AG04450 (cell line): ENCODE results near the gene COPZ1. TPM values are rescaled to one million over a fixed set of nuclear protein-coding genes. Genes with fewer than 3 reads are reported as not detected.

Experiments
- CTCF ChIA-PET: fragments of 300-600, 350-600 bp; formaldehyde crosslinking; extraction: SDS; loops from one replicate; lab custom pipeline; 2022; ENCODE audit warnings: antibody characterized with exemption, inconsistent platforms; lab: Charles Lee
- POLR2A ChIA-PET: fragments of 350-600 bp; formaldehyde crosslinking; extraction: SDS; loops from one replicate; lab custom pipeline; 2021; ENCODE audit warnings: antibody characterized with exemption, inconsistent platforms; lab: Yijun Ruan, JAX
- DNase-seq: peaks from one replicate; pipeline ENCODE4 v3.0.0-alpha.2; 2011; ENCODE audit warnings: low read depth, low spot score
- H3K27ac ChIP-seq: one replicate; pipeline ENCODE4 v1.5.1; 2012; ENCODE audit warnings: low read depth, low read length, control low read depth
- H3K27me3 ChIP-seq: one replicate; pipeline ENCODE4 v1.6.0; 2012; ENCODE audit warnings: low read length; ENCODE audit not compliant: control insufficient read depth, insufficient read depth
- H3K4me3 ChIP-seq: 2 replicates; pipeline ENCODE4 v1.5.1; 2011; ENCODE audit warnings: mild to moderate bottlenecking, low read depth, low read length, control low read depth
- H3K9me3 ChIP-seq: 2 replicates; pipeline ENCODE4 v1.5.1; 2012; ENCODE audit warnings: low read length; ENCODE audit not compliant: control insufficient read depth, insufficient read depth
- polyA plus RNA-seq: library from polyadenylated mRNA; depleted of rRNA; stranded (reverse); fragments of >200 nt; gene quantifications from 2 replicates; pipeline ENCODE4 v1.2.3, GENCODE V29; 2011
- TF ChIP-seq, protein P1 (sequence below): IDR thresholded peaks from 2 replicates; pipeline ENCODE4 v1.5.1; 2011; ENCODE audit warnings: low read depth, low read length, control low read depth, inconsistent platforms

COPZ1 gene
- polyA plus RNA-seq, 1 experiment: 404 TPM

GRCh38 chr12:54389134-54389508, 64.2 kb downstream of the COPZ1 start:
- H3K27ac ChIP-seq: no peak overlapping the region
- no peaks in the 10 kb centered on the region for H3K27me3 ChIP-seq
- no peak overlapping the region for H3K4me3 ChIP-seq
- POLR2A ChIA-PET: no interaction called here
- CTCF ChIA-PET: no interaction called here
- TF ChIP-seq, protein P1, sequence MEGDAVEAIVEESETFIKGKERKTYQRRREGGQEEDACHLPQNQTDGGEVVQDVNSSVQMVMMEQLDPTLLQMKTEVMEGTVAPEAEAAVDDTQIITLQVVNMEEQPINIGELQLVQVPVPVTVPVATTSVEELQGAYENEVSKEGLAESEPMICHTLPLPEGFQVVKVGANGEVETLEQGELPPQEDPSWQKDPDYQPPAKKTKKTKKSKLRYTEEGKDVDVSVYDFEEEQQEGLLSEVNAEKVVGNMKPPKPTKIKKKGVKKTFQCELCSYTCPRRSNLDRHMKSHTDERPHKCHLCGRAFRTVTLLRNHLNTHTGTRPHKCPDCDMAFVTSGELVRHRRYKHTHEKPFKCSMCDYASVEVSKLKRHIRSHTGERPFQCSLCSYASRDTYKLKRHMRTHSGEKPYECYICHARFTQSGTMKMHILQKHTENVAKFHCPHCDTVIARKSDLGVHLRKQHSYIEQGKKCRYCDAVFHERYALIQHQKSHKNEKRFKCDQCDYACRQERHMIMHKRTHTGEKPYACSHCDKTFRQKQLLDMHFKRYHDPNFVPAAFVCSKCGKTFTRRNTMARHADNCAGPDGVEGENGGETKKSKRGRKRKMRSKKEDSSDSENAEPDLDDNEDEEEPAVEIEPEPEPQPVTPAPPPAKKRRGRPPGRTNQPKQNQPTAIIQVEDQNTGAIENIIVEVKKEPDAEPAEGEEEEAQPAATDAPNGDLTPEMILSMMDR: no peak
- no peaks in the 10 kb centered on the region for H3K9me3 ChIP-seq
- DNase-seq: no peak

- TF ChIP-seq, protein P1: no peak
- no peaks in the 10 kb centered on the region for H3K9me3 ChIP-seq
These were observed 64.8 kb downstream of the COPZ1 start for GRCh38 chr12:54389607-54390175.

GRCh38 chr12:54390176-54390667, 65.3 kb downstream of the COPZ1 start:
- ChIA-PET POLR2A (no interaction called here), CTCF (interaction anchor here (0.6 to 1.5 kb wide), 4 partner anchors 9 to 49 kb away, joined by 3 to 10 read pairs (median 4); no protein-coding TSS in a partner anchor)
- H3K27ac ChIP-seq: no peak overlapping the region

More at GRCh38 chr12:54389607-54390175, 64.8 kb downstream of the COPZ1 start:
- no peak overlapping the region for H3K4me3 ChIP-seq
- DNase-seq: no peak
- no peaks in the 10 kb centered on the region for H3K27me3 ChIP-seq
- POLR2A ChIA-PET: no interaction called here
- no peak overlapping the region for H3K27ac ChIP-seq
- CTCF ChIA-PET: interaction anchor here (1.1 to 1.5 kb wide), 3 partner anchors 9 to 50 kb away, joined by 3 to 10 read pairs (median 5); no protein-coding TSS in a partner anchor

DNA sequence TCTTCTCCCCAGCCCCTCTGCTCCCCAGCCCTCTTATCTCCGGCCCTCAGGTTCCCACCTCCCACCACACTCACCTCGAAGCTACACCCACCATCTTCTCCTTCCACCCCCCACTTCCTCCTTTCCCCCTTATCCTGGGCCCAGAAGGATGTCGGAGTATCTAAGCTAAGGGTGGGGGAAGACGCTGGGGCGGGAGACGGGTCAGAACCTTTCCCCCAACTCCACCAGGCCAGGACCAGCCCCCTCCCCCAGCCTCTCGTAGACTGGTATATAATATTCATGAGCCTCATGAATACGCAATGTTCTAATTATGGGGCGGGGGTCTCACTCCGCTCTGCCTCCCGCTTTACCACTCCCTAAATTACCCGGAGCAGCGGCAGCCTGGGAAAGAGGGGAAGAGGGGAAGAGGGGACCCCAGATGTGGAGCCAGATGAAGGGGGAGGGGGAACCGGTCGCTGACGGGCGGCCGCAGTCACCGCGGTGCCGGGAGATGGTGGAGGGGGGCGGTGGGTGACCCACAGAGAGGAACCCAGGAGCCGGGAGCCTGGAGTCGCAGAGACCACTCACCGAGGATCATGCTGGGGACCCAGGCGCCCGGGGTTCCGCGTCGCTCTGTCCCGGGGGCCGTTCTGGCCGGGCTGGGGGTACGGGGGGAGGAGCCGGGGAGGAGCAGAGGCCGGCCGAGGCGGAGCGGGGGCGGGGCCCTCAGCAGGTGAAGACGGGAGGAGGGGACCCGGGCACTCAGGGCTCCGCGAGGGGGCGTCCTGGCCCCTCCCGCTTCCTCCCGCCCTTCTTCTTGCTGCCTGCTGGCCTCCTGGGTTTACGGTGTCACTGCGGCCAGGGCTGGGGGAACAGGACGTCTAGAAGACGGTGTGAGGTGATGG, 66.0 kb downstream of the COPZ1 start:
- Histone ChIP-seq H3K9me3 (no peaks in the 10 kb centered on the region), H3K27ac (no peak overlapping the region), H3K27me3 (no peaks in the 10 kb centered on the region), H3K4me3 (no peak overlapping the region)
- ChIA-PET CTCF (interaction anchor here (0.6 to 1.5 kb wide), 6 partner anchors 8 to 48 kb away, joined by 3 to 10 read pairs (median 4); no protein-coding TSS in a partner anchor), POLR2A (interaction anchor here (0.6 kb wide), 1 partner anchor 110 kb away, joined by 3 read pairs; the partner anchor contains the start of gene HNRNPA1)
- no peak for DNase-seq
- TF ChIP-seq, protein P1: no peak

More at GRCh38 chr12:54390176-54390667, 65.3 kb downstream of the COPZ1 start:
- DNase-seq: no peak
- Histone ChIP-seq H3K27me3 (no peaks in the 10 kb centered on the region), H3K9me3 (no peaks in the 10 kb centered on the region), H3K4me3 (no peak overlapping the region)
- TF ChIP-seq, protein P1: no peak
